GM23338 (cell line): Measurements from ENCODE around the gene POFUT2. TPM values are rescaled to one million over a fixed set of nuclear protein-coding genes. Genes with fewer than 3 reads are reported as not detected.

ENCODE experiments used
- ATAC-seq: fragments of 200-7000 bp; cut with Tn5 transposase; 3 replicates; pipeline ENCODE4 v1.9.1; 2020
- DNase-seq: peaks from one replicate; pipeline ENCODE4 v3.0.0-alpha.2; 2015; ENCODE audit warnings: low spot score
- H2AFZ ChIP-seq: fragments of 200-600 bp; sonication (generic); 2 replicates; pipeline ENCODE4 v1.8.0; 2016; ENCODE audit warnings: antibody characterized with exemption, mild to moderate bottlenecking, moderate library complexity
- H3F3A ChIP-seq: fragments of 200-600 bp; sonication (generic); replicated peaks from 2 replicates; pipeline ENCODE4 v1.8.0; 2017; ENCODE audit warnings: antibody characterized with exemption, mixed run types, low read depth
- H3K27ac ChIP-seq: fragments of 200-600 bp; sonication (generic); 2 replicates; pipeline ENCODE4 v1.6.1; 2016; ENCODE audit warnings: low read depth
- H3K27me3 ChIP-seq: fragments of 200-600 bp; sonication (generic); 2 replicates; pipeline ENCODE4 v1.8.0; 2016; ENCODE audit warnings: mild to moderate bottlenecking, mixed run types, moderate library complexity; ENCODE audit not compliant: insufficient read depth
- H3K36me3 ChIP-seq: fragments of 200-600 bp; sonication (generic); 2 replicates; pipeline ENCODE4 v1.8.0; 2016; ENCODE audit warnings: mild to moderate bottlenecking; ENCODE audit not compliant: insufficient read depth
- H3K4me1 ChIP-seq: fragments of 200-600 bp; sonication (generic); 2 replicates; pipeline ENCODE4 v1.8.0; 2016; ENCODE audit warnings: mild to moderate bottlenecking, moderate library complexity; ENCODE audit not compliant: insufficient read depth
- H3K4me2 ChIP-seq: fragments of 200-600 bp; sonication (generic); 2 replicates; pipeline ENCODE4 v1.7.1; 2017; ENCODE audit warnings: mixed run types
- H3K4me3 ChIP-seq: fragments of 200-600 bp; sonication (generic); 2 replicates; pipeline ENCODE4 v1.6.1; 2016; ENCODE audit warnings: mixed run types
- H3K79me2 ChIP-seq: fragments of 200-600 bp; sonication (generic); replicated peaks from 2 replicates; pipeline ENCODE4 v1.8.0; 2017; ENCODE audit warnings: mild to moderate bottlenecking; ENCODE audit not compliant: insufficient read depth
- H3K9me2 ChIP-seq: fragments of 200-600 bp; sonication (generic); 2 replicates; pipeline ENCODE4 v1.8.0; 2017; ENCODE audit not compliant: insufficient read depth
- H4K20me1 ChIP-seq: fragments of 200-600 bp; sonication (generic); replicated peaks from 2 replicates; pipeline ENCODE4 v1.8.0; 2017; ENCODE audit warnings: mild to moderate bottlenecking; ENCODE audit not compliant: insufficient read depth
- H3K27ac Mint-ChIP-seq: 2 replicates; pipeline ENCODE4 v1.8.0; 2020; ENCODE audit warnings: inconsistent platforms, mild to moderate bottlenecking, moderate library complexity, mixed read lengths
- H3K27me3 Mint-ChIP-seq: 3 replicates; pipeline ENCODE4 v1.8.0; 2022; ENCODE audit warnings: low read depth, mild to moderate bottlenecking, moderate library complexity, mixed read lengths, inconsistent platforms; ENCODE audit not compliant: insufficient read depth, poor library complexity
- H3K36me3 Mint-ChIP-seq: 3 replicates; pipeline ENCODE4 v1.8.0; 2021; ENCODE audit warnings: low read depth, mild to moderate bottlenecking, inconsistent platforms, moderate library complexity, mixed read lengths
- H3K4me1 Mint-ChIP-seq: 3 replicates; pipeline ENCODE4 v1.8.0; 2020; ENCODE audit warnings: mild to moderate bottlenecking, inconsistent platforms, mixed read lengths
- H3K4me3 Mint-ChIP-seq: 3 replicates; pipeline ENCODE4 v1.8.0; 2021; ENCODE audit warnings: moderate library complexity, mild to moderate bottlenecking, inconsistent platforms, mixed read lengths
- H3K9me3 Mint-ChIP-seq: 3 replicates; pipeline ENCODE4 v1.8.0; 2020; ENCODE audit warnings: moderate library complexity, mild to moderate bottlenecking, inconsistent platforms, mixed read lengths
- CREB1 ChIP-seq: fragments of 250-450 bp; sonication (Bioruptor Pico); IDR thresholded peaks from 2 replicates; pipeline ENCODE4 v1.5.0; 2020; ENCODE audit warnings: low read depth, mild to moderate bottlenecking, moderate library complexity
- EZH2 ChIP-seq: fragments of 200-600 bp; sonication (generic); IDR thresholded peaks from one replicate; pipeline ENCODE4 v1.8.0; 2017; ENCODE audit warnings: antibody characterized with exemption, mild to moderate bottlenecking, low read depth; ENCODE audit not compliant: unreplicated experiment
- EZH2phosphoT487 ChIP-seq: fragments of 200-600 bp; sonication (generic); IDR thresholded peaks from one replicate; pipeline ENCODE4 v1.8.1; 2018; ENCODE audit warnings: antibody characterized with exemption; ENCODE audit not compliant: unreplicated experiment
- JUNB ChIP-seq: IDR thresholded peaks from one replicate; pipeline ENCODE4 v1.6.1; 2016; ENCODE audit warnings: antibody characterized with exemption; ENCODE audit not compliant: unreplicated experiment
- NANOG ChIP-seq: IDR thresholded peaks from 2 replicates; pipeline ENCODE4 v1.6.1; 2016; ENCODE audit warnings: antibody characterized with exemption, borderline replicate concordance
- POLR2AphosphoS5 ChIP-seq: IDR thresholded peaks from 2 replicates; pipeline ENCODE4 v1.6.1; 2016; ENCODE audit warnings: antibody characterized with exemption, low read depth
- STAT1 ChIP-seq: IDR thresholded peaks from one replicate; pipeline ENCODE4 v1.6.1; 2016; ENCODE audit warnings: antibody characterized with exemption; ENCODE audit not compliant: unreplicated experiment
- ZNF114 ChIP-seq: fragments of 250-450 bp; sonication (Bioruptor Pico); IDR thresholded peaks from 2 replicates; pipeline ENCODE4 v1.5.0; 2020; ENCODE audit warnings: mild to moderate bottlenecking, moderate library complexity
- ZNF331 ChIP-seq: fragments of 250-450 bp; sonication (Bioruptor Pico); IDR thresholded peaks from 2 replicates; pipeline ENCODE4 v1.5.0; 2020; ENCODE audit warnings: low read depth, mild to moderate bottlenecking, moderate library complexity
- polyA plus RNA-seq: library from polyadenylated mRNA; unstranded; fragments of >200 nt; fragmentation: Nextera tagmentation; extraction: Ambion mirVana; gene quantifications from 2 replicates; pipeline ENCODE4 v1.2.1, GENCODE V29; 2016
- total RNA-seq: library from RNA; depleted of rRNA; stranded (reverse); fragments of >200 nt; shearing (Covaris generic); gene quantifications from 2 replicates; pipeline ENCODE4 v1.2.3, GENCODE V29; 2014
- TF ChIP-seq, protein P1 (sequence below): IDR thresholded peaks from 2 replicates; pipeline ENCODE4 v1.6.1; 2016; ENCODE audit warnings: antibody characterized with exemption
- TF ChIP-seq, protein P2 (sequence below): IDR thresholded peaks from one replicate; pipeline ENCODE4 v1.6.1; 2018; ENCODE audit warnings: antibody characterized with exemption; ENCODE audit not compliant: unreplicated experiment
- TF ChIP-seq, protein P3 (sequence below): fragments of 250-450 bp; sonication (Bioruptor Pico); IDR thresholded peaks from 2 replicates; pipeline ENCODE4 v1.5.0; 2020; ENCODE audit warnings: mild to moderate bottlenecking, moderate library complexity
- TF ChIP-seq, protein P4 (sequence below), 2 experiments: fragments of 200-600 bp in 1 of 2; sonication (generic) in 1 of 2; conservative IDR thresholded peaks; 2 replicates each; pipeline versions ENCODE4 v1.5.1 to v1.6.1; 2016 to 2017; ENCODE audit warnings: antibody characterized with exemption in 2 of 2, low read depth in 2 of 2, mild to moderate bottlenecking in 2 of 2, moderate library complexity in 1 of 2

The POFUT2 gene
- total and polyA plus RNA-seq, 2 experiments from 2014 or later: 12.1 to 34.5 TPM

DNA sequence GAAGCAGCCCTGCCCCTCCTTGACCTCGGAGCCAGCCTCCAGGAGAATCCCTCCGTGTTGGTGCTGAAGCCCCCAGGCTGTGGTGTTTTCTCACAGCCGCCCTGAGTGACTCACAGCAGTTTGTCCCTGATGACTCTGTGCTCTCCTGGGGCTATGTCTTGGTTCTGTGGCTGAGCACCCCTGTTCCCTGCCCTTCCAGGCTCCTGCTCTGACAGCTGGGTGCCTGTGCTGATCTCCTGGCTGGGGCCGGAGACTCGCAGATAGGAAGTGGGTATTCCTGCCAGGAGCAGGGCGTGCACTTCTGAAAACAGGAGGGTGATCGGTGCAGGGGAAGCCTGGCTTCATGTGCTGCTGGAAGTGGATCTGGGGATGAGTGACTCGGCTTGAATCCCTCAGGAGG is 34.5 kb downstream of the POFUT2 start:
- no peak overlapping the region for H3K4me3 Mint-ChIP-seq
- no peak overlapping the region for H2AFZ ChIP-seq
- peaks cover 14% of the 10 kb centered on the region for H3K4me1 Mint-ChIP-seq
- H3K4me3 ChIP-seq: no peak overlapping the region
- no peaks in the 10 kb centered on the region for H4K20me1 ChIP-seq
- H3K27me3 Mint-ChIP-seq: peaks cover 8% of the 10 kb centered on the region
- H3K4me2 ChIP-seq: no peak overlapping the region
- H3K9me3 Mint-ChIP-seq: peaks cover 4% of the 10 kb centered on the region; the same call in 1 of the 3 replicates
- no peaks in the 10 kb centered on the region for H3K4me1 ChIP-seq
- H3K9me2 ChIP-seq: no peaks in the 10 kb centered on the region
- H3K27ac Mint-ChIP-seq: no peak overlapping the region
- TF ChIP-seq, protein P1, sequence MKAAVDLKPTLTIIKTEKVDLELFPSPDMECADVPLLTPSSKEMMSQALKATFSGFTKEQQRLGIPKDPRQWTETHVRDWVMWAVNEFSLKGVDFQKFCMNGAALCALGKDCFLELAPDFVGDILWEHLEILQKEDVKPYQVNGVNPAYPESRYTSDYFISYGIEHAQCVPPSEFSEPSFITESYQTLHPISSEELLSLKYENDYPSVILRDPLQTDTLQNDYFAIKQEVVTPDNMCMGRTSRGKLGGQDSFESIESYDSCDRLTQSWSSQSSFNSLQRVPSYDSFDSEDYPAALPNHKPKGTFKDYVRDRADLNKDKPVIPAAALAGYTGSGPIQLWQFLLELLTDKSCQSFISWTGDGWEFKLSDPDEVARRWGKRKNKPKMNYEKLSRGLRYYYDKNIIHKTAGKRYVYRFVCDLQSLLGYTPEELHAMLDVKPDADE: no peak
- TF ChIP-seq, protein P2, sequence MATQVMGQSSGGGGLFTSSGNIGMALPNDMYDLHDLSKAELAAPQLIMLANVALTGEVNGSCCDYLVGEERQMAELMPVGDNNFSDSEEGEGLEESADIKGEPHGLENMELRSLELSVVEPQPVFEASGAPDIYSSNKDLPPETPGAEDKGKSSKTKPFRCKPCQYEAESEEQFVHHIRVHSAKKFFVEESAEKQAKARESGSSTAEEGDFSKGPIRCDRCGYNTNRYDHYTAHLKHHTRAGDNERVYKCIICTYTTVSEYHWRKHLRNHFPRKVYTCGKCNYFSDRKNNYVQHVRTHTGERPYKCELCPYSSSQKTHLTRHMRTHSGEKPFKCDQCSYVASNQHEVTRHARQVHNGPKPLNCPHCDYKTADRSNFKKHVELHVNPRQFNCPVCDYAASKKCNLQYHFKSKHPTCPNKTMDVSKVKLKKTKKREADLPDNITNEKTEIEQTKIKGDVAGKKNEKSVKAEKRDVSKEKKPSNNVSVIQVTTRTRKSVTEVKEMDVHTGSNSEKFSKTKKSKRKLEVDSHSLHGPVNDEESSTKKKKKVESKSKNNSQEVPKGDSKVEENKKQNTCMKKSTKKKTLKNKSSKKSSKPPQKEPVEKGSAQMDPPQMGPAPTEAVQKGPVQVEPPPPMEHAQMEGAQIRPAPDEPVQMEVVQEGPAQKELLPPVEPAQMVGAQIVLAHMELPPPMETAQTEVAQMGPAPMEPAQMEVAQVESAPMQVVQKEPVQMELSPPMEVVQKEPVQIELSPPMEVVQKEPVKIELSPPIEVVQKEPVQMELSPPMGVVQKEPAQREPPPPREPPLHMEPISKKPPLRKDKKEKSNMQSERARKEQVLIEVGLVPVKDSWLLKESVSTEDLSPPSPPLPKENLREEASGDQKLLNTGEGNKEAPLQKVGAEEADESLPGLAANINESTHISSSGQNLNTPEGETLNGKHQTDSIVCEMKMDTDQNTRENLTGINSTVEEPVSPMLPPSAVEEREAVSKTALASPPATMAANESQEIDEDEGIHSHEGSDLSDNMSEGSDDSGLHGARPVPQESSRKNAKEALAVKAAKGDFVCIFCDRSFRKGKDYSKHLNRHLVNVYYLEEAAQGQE: no peak
- no peak for TF ChIP-seq CREB1 (CRISPR knock-in tag)
- TF ChIP-seq ZNF331 (CRISPR knock-in tag): no peak
- TF ChIP-seq POLR2AphosphoS5: no peak
- TF ChIP-seq, protein P3, sequence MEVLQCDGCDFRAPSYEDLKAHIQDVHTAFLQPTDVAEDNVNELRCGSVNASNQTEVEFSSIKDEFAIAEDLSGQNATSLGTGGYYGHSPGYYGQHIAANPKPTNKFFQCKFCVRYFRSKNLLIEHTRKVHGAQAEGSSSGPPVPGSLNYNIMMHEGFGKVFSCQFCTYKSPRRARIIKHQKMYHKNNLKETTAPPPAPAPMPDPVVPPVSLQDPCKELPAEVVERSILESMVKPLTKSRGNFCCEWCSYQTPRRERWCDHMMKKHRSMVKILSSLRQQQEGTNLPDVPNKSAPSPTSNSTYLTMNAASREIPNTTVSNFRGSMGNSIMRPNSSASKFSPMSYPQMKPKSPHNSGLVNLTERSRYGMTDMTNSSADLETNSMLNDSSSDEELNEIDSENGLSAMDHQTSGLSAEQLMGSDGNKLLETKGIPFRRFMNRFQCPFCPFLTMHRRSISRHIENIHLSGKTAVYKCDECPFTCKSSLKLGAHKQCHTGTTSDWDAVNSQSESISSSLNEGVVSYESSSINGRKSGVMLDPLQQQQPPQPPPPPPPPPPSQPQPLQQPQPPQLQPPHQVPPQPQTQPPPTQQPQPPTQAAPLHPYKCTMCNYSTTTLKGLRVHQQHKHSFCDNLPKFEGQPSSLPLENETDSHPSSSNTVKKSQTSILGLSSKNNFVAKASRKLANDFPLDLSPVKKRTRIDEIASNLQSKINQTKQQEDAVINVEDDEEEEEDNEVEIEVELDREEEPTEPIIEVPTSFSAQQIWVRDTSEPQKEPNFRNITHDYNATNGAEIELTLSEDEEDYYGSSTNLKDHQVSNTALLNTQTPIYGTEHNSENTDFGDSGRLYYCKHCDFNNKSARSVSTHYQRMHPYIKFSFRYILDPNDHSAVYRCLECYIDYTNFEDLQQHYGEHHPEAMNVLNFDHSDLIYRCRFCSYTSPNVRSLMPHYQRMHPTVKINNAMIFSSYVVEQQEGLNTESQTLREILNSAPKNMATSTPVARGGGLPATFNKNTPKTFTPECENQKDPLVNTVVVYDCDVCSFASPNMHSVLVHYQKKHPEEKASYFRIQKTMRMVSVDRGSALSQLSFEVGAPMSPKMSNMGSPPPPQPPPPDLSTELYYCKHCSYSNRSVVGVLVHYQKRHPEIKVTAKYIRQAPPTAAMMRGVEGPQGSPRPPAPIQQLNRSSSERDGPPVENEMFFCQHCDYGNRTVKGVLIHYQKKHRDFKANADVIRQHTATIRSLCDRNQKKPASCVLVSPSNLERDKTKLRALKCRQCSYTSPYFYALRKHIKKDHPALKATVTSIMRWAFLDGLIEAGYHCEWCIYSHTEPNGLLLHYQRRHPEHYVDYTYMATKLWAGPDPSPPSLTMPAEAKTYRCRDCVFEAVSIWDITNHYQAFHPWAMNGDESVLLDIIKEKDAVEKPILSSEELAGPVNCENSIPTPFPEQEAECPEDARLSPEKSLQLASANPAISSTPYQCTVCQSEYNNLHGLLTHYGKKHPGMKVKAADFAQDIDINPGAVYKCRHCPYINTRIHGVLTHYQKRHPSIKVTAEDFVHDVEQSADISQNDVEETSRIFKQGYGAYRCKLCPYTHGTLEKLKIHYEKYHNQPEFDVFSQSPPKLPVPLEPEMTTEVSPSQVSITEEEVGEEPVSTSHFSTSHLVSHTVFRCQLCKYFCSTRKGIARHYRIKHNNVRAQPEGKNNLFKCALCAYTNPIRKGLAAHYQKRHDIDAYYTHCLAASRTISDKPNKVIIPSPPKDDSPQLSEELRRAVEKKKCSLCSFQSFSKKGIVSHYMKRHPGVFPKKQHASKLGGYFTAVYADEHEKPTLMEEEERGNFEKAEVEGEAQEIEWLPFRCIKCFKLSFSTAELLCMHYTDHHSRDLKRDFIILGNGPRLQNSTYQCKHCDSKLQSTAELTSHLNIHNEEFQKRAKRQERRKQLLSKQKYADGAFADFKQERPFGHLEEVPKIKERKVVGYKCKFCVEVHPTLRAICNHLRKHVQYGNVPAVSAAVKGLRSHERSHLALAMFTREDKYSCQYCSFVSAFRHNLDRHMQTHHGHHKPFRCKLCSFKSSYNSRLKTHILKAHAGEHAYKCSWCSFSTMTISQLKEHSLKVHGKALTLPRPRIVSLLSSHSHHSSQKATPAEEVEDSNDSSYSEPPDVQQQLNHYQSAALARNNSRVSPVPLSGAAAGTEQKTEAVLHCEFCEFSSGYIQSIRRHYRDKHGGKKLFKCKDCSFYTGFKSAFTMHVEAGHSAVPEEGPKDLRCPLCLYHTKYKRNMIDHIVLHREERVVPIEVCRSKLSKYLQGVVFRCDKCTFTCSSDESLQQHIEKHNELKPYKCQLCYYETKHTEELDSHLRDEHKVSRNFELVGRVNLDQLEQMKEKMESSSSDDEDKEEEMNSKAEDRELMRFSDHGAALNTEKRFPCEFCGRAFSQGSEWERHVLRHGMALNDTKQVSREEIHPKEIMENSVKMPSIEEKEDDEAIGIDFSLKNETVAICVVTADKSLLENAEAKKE (CRISPR knock-in tag): no peak
- TF ChIP-seq EZH2: no peak
- TF ChIP-seq, protein P4, sequence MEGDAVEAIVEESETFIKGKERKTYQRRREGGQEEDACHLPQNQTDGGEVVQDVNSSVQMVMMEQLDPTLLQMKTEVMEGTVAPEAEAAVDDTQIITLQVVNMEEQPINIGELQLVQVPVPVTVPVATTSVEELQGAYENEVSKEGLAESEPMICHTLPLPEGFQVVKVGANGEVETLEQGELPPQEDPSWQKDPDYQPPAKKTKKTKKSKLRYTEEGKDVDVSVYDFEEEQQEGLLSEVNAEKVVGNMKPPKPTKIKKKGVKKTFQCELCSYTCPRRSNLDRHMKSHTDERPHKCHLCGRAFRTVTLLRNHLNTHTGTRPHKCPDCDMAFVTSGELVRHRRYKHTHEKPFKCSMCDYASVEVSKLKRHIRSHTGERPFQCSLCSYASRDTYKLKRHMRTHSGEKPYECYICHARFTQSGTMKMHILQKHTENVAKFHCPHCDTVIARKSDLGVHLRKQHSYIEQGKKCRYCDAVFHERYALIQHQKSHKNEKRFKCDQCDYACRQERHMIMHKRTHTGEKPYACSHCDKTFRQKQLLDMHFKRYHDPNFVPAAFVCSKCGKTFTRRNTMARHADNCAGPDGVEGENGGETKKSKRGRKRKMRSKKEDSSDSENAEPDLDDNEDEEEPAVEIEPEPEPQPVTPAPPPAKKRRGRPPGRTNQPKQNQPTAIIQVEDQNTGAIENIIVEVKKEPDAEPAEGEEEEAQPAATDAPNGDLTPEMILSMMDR (conservative IDR thresholded peaks at IDR 0.05; ENCODE audit: low read depth in 2 of 2): no peak
- TF ChIP-seq JUNB: no peak
- TF ChIP-seq ZNF114 (CRISPR knock-in tag): no peak
- TF ChIP-seq STAT1: no peak
- no peak for TF ChIP-seq EZH2phosphoT487
- TF ChIP-seq NANOG: no peak
- H3K27me3 ChIP-seq: no peaks in the 10 kb centered on the region
- no peaks in the 10 kb centered on the region for H3K36me3 ChIP-seq
- DNase-seq (no peak), ATAC-seq (no peak)
- no peaks in the 10 kb centered on the region for H3F3A ChIP-seq
- H3K79me2 ChIP-seq: no peaks in the 10 kb centered on the region
- no peaks in the 10 kb centered on the region for H3K36me3 Mint-ChIP-seq
- H3K27ac ChIP-seq: no peak overlapping the region
